Neutrophil (primary cell): ENCODE results near the gene SEBOX.

ENCODE experiments used
- H3K27ac ChIP-seq: fragments of 200-600 bp; sonication (generic); 2 replicates; pipeline ENCODE4 v1.5.1; 2016; ENCODE audit warnings: mild to moderate bottlenecking, moderate library complexity
- H3K27me3 ChIP-seq: fragments of 200-600 bp; sonication (generic); 2 replicates; pipeline ENCODE4 v1.6.0; 2016; ENCODE audit warnings: mild to moderate bottlenecking
- H3K36me3 ChIP-seq: fragments of 200-600 bp; sonication (generic); 2 replicates; pipeline ENCODE4 v1.5.1; 2017
- H3K4me1 ChIP-seq, 2 experiments: fragments of 200-600 bp in 1 of 2; sonication (generic) in 1 of 2; 1 replicate in 1 of 2; 2 replicates in 1 of 2; pipeline versions ENCODE4 v1.5.1 to v1.6.1; 2013 to 2016; ENCODE audit warnings: low read depth in 1 of 2, low read length in 1 of 2, mild to moderate bottlenecking in 1 of 2, moderate library complexity in 1 of 2; ENCODE audit not compliant: control insufficient read depth in 1 of 2, insufficient read depth in 1 of 2
- H3K4me3 ChIP-seq, 2 experiments: fragments of 200-600 bp in 1 of 2; sonication (generic) in 1 of 2; 1 replicate in 1 of 2; 2 replicates in 1 of 2; pipeline ENCODE4 v1.5.1; 2013 to 2016; ENCODE audit warnings: low read depth in 1 of 2, low read length in 1 of 2, mild to moderate bottlenecking in 1 of 2, moderate library complexity in 1 of 2
- H3K9me3 ChIP-seq: fragments of 200-600 bp; sonication (generic); 2 replicates; pipeline ENCODE4 v1.5.1; 2016
- TF ChIP-seq, protein P1 (sequence below): fragments of 200-600 bp; sonication (generic); IDR thresholded peaks from 2 replicates; pipeline ENCODE4 v1.5.1; 2016; ENCODE audit warnings: antibody characterized with exemption

SEBOX gene

DNA sequence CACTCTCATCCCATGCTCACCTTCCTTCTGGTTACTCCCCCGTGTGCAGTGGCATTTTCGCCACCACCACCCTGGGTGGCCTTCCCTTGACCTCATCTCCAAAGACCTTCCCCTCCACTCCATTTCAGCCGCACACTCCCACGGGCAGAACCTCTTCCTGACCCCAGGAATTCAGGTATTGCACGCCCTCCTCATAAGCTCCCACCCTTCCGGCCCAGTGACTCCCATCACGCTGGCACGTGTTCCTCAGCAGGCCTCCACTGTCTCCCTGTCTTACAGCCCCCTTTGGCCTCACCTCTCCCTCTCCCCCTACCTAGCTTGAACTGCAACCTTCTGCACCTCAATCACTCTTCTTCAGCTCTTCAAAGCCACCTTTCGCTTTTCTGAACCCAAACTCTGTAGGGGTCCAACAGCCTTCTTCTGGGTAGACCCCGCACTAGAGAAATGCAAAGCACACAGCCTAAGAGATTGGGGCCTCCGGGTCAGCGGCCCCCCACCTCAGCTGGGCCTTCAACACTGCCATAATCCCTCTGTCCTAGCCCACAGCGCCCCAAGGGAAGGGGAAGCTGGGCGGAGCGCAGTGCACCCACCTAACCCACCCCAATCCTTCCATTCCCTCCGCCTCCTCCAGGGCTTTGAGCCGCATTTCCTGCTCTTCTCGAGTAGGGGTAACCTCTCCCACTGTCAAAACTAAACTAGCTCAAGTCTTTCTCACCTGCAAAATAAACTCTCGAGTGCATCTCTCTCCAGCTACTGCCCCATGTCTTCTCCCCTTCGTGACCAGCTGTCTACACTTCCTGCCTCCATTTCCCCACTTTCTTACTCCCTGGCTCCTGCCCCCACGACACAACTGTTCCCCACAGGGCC, 47.7 kb downstream of the SEBOX start:
- no peak overlapping the region for H3K4me3 ChIP-seq
- no peaks in the 10 kb centered on the region for H3K9me3 ChIP-seq
- H3K27ac ChIP-seq, result no peak overlapping the region
- TF ChIP-seq, protein P1, sequence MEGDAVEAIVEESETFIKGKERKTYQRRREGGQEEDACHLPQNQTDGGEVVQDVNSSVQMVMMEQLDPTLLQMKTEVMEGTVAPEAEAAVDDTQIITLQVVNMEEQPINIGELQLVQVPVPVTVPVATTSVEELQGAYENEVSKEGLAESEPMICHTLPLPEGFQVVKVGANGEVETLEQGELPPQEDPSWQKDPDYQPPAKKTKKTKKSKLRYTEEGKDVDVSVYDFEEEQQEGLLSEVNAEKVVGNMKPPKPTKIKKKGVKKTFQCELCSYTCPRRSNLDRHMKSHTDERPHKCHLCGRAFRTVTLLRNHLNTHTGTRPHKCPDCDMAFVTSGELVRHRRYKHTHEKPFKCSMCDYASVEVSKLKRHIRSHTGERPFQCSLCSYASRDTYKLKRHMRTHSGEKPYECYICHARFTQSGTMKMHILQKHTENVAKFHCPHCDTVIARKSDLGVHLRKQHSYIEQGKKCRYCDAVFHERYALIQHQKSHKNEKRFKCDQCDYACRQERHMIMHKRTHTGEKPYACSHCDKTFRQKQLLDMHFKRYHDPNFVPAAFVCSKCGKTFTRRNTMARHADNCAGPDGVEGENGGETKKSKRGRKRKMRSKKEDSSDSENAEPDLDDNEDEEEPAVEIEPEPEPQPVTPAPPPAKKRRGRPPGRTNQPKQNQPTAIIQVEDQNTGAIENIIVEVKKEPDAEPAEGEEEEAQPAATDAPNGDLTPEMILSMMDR, result no peak
- no peaks in the 10 kb centered on the region for H3K36me3 ChIP-seq
- H3K4me1 ChIP-seq, result peaks cover 17 to 21% of the 10 kb centered on the region in 2 experiments
- H3K27me3 ChIP-seq, result peaks cover 48% of the 10 kb centered on the region

DNA sequence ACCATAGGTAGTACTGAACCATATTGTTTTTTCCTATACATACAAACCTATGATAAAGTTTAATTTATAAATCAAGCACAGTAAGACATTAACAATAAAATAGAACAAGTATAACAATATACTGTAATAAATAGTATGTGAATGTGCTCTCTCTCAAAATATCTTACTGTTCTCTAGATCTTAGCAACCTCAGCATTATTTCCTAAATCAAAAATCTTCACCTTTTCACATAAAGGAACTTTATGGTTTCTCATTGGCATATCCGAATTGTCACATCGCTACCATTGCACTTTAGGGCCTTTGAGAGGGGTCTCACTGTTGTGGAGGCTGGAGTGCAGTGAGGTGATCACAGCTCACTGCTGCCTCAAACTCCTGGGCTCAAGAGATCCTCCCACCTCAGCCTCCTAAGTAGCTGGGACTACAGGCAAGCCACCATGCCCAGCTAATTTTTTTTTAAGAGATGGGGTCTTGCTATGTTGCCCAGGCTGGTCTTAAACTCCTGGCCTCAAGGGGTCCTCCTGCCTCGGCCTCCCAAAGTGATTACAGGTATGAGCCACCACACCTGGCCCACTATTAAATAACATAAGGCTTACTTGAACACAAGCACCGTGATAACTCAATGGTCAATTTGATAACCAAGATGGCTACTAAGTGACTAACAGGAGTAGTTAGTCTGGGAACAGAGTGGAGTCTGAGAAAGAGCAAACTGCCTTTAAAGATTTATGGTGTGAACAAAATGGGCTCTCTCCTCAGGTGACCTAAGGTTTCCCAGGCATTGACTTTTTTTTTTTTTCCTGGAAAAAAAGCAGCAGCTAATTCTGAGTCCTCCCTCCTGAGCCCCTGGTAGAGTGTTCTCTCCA, 48.9 kb downstream of the SEBOX start:
- H3K4me1 ChIP-seq, result peaks cover 17 to 21% of the 10 kb centered on the region in 2 experiments
- peaks cover 55% of the 10 kb centered on the region for H3K27me3 ChIP-seq
- H3K9me3 ChIP-seq, result no peaks in the 10 kb centered on the region
- H3K27ac ChIP-seq, result no peak overlapping the region
- H3K36me3 ChIP-seq, result no peaks in the 10 kb centered on the region
- TF ChIP-seq, protein P1, result no peak
- no peak overlapping the region for H3K4me3 ChIP-seq

DNA sequence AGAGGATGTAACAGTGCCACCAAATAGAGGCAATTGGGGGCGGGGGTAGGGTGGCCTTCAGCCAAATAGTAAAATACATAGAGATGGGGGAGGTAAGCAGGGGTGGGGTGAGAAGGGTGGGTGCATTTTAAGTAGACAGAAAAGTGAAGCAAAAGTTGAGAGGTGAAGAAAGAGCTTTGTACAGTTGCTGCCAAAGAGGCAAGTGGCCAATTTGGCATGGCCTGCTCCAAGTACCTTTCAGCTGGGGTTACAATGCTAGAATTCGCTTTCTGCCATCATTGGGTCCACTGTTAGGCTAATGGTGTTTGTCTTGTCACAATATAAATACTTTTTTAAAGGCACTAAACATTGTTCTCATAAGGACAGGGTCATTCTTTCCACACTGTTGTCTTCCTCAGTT, 51.2 kb downstream of the SEBOX start:
- H3K4me3 ChIP-seq, result no peak overlapping the region
- peaks cover 77% of the 10 kb centered on the region for H3K27me3 ChIP-seq
- H3K9me3 ChIP-seq, result no peaks in the 10 kb centered on the region
- TF ChIP-seq, protein P1, result no peak
- no peaks in the 10 kb centered on the region for H3K36me3 ChIP-seq
- no peak overlapping the region for H3K27ac ChIP-seq
- peaks cover 9 to 10% of the 10 kb centered on the region in 2 experiments for H3K4me1 ChIP-seq
